AG10803 (cell line): ENCODE measurements around the gene MORC4.

Source experiments
- DNase-seq: peaks from one replicate; pipeline ENCODE4 v3.0.0; 2010; ENCODE audit warnings: low read depth
- H3K4me3 ChIP-seq: 2 replicates; pipeline ENCODE4 v1.5.1; 2011; ENCODE audit warnings: mild to moderate bottlenecking, low read length, control low read depth
- CTCF ChIP-seq: conservative IDR thresholded peaks from 2 replicates; pipeline ENCODE4 v1.5.1; 2011; ENCODE audit warnings: mild to moderate bottlenecking, low read length, control low read depth, inconsistent platforms

Gene MORC4

GRCh38 chrX:106912864-106913263 is 87.1 kb downstream of the MORC4 start:
- no peak overlapping the region for H3K4me3 ChIP-seq
- no peak for TF ChIP-seq CTCF
- peak; percentile 25 for DNase-seq

- H3K4me3 ChIP-seq, result no peak overlapping the region
- DNase-seq, result no peak
- TF ChIP-seq CTCF, result no peak
Measured at GRCh38 chrX:106906361-106906760, 93.7 kb downstream of the MORC4 start.

GRCh38 chrX:106905064-106905708 is 94.8 kb downstream of the MORC4 start:
- no peak overlapping the region for H3K4me3 ChIP-seq
- no peak for DNase-seq
- no peak for TF ChIP-seq CTCF

- H3K4me3 ChIP-seq, result no peak overlapping the region
- no peak for TF ChIP-seq CTCF
- no peak for DNase-seq
Measured at GRCh38 chrX:106903856-106904528, 96.0 kb downstream of the MORC4 start.

- H3K4me3 ChIP-seq, result no peak within 1 kb of the TSS
- no peak for TF ChIP-seq CTCF
- DNase-seq, result no peak
Measured at GRCh38 chrX:106903291-106903824, 96.7 kb downstream of the MORC4 start, which contains the start of gene RIPPLY1. TSS of gene RIPPLY1 (minus strand) at chrX:106903341. CDS start at chrX:106903287, 54 bp downstream.

- no peak for DNase-seq
- no peak for TF ChIP-seq CTCF
- H3K4me3 ChIP-seq, result no peak overlapping the region
Measured at GRCh38 chrX:106902684-106903083, 97.3 kb downstream of the MORC4 start.

GRCh38 chrX:106901781-106902219 is 98.2 kb downstream of the MORC4 start:
- DNase-seq, result no peak
- no peak overlapping the region for H3K4me3 ChIP-seq
- TF ChIP-seq CTCF, result no peak
